Fibroblast of skin of left quadriceps (primary cell): ENCODE data around the gene NFIB.

Experiments used
- DNase-seq, 2 experiments: peaks; one replicate each; pipeline ENCODE4 v3.0.0-alpha.2; 2013; ENCODE audit warnings: low read depth in 2 of 2

The NFIB gene

DNA sequence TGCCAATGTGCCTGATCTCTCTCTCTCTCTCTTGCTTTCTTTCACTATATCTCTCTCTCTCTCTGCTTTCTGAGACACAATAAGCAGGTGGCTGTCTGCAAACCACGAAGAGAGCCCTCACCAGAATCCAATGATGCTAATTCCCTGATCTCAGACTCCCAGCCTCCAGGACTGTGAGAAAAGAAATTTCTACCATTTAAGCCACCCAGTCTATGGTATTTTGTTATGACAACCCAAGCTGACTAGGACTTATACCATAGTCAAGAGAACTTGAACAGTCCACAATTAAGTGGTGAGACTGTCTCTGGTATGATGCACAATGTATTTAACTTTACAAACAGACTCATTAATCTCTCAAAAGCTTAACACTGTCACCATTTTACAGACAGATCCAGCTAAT, 67.0 kb downstream of the NFIB start:
- no peak for DNase-seq

- peak; percentile 68 to 71 for DNase-seq
These were observed 67.9 kb downstream of the NFIB start for GRCh38 chr9:14245901-14246525.

GRCh38 chr9:14243514-14244042, 70.4 kb downstream of the NFIB start:
- DNase-seq, result no peak

- DNase-seq, result no peak
These were observed 71.7 kb downstream of the NFIB start for GRCh38 chr9:14242150-14242805.

DNA sequence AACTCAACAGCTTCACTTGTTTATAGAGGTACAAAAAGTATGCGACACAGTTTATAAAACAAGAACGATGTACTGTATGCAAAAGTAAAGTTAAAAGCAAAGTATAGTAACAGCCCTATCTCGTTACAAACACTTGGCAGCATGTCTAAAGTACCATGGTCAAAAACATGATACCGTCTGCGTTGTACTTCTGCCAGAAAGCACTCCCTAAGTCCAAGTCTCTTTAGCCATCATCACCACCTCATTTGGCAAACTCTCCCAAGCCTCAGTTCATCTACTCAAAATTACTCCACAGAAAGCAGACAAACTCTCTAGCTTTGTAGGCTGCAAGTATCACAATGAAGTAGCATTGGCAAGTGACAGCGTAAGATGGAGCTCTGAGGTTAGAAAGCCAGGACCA, 73.4 kb downstream of the NFIB start:
- no peak for DNase-seq

DNA sequence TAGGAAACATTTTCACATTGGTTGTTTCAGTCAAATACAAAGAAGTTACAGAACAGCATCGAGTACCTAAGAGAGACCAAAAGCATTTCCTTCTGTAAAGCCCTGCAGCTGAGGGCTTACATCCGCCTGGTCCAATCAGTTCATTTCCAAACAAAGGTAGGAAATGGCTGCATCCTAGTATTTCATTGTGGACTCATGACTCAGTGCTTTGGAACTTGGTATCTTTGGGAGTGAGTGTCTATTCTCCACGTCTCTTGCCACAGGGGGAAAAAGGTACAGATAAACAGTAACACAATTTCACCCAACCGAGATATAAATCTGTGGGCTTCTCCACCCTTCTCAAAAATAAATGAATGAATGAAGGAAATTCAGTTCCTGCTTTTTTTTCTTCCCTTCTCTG, 75.4 kb downstream of the NFIB start:
- DNase-seq, result no peak

- no peak for DNase-seq
These were observed 75.9 kb downstream of the NFIB start for GRCh38 chr9:14238079-14238478.

DNA sequence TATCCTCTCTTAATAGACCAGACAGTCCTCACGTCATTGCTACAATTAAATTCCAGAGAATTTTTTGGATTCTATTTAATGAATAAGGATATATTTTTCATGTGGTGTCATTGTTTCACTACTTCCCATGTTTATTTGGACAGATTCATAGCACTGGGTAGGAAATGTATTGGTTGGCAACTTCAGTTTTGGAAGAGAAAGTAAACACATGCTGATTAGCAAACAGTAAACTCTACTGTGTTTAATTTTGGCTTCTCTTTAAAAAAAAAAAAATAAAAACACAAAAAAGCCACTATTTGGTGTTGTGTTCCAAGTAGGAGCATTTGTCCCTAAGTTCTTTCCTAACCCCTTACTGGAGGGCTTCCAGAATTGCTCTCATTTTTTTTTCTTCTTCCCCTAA, 77.3 kb downstream of the NFIB start:
- DNase-seq, result no peak

- DNase-seq, result no peak
These were observed 81.8 kb downstream of the NFIB start for GRCh38 chr9:14232111-14232510.

DNA sequence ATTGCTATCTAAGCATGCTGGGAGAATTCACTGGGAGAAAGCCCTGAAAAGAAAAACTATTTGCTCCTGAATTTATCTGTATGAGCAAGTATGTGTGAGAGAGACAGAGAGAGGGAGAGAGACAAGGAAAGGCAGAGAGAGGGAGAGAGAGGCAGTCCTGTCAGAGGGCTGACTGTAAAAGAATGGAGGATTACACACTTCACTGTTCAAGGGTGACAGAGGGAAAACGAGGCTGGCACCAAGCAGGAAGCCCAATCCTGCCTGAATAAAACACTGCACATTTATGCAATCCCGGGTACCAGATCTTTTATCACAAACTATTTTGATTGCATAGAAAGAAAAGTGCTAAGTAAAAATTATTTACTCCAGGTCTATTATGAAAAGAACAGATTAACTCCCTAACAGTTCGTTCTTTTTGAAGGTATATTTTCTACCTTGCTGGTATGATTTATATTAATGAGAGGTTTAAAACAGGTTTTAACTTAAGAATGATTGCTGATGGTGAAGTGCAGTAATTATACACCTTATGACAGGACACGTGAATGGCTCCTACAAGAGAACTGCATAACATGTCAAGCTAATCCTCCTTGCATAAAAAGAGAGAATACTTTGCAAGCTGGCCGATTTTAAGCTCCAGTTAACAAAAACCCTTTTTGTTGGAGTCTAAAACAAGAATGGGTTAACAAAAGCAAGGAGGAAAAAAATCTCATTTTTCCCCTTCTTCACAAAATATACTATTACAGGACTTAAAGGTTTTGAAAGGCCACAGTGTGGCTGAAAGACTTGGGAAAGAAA, 82.5 kb downstream of the NFIB start:
- DNase-seq, result no peak

DNA sequence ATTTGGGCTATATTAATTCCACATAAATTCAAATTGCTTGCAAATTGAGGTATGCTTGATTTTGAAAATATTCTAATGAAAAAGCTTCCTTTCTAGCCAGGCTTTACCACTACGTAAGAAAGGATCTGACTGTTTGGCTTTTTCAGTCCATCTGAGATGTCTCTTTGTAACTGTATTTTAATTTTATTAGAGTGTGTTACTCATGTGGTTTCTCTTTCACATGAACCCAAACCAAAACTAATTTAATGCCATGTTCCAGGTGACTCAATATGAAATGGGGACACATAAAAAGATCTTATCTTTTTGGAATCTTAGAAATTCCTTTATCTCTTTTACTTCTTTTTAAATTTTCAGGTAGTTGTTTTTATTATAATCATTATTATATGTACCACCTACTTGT, 85.3 kb downstream of the NFIB start:
- DNase-seq, result no peak

- no peak for DNase-seq
These were observed 86.9 kb downstream of the NFIB start for GRCh38 chr9:14226855-14227532.

GRCh38 chr9:14223081-14223480, 90.9 kb downstream of the NFIB start:
- DNase-seq, result no peak

GRCh38 chr9:14222149-14222835, 91.6 kb downstream of the NFIB start:
- DNase-seq, result no peak

GRCh38 chr9:14221558-14221957, 92.4 kb downstream of the NFIB start:
- peak in 1 of 2 experiments; percentile 32 for DNase-seq

GRCh38 chr9:14221119-14221518, 92.8 kb downstream of the NFIB start:
- no peak for DNase-seq

GRCh38 chr9:14220256-14220655, 93.7 kb downstream of the NFIB start:
- no peak for DNase-seq

- DNase-seq, result no peak
These were observed 94.1 kb downstream of the NFIB start for GRCh38 chr9:14219850-14220249.

DNA sequence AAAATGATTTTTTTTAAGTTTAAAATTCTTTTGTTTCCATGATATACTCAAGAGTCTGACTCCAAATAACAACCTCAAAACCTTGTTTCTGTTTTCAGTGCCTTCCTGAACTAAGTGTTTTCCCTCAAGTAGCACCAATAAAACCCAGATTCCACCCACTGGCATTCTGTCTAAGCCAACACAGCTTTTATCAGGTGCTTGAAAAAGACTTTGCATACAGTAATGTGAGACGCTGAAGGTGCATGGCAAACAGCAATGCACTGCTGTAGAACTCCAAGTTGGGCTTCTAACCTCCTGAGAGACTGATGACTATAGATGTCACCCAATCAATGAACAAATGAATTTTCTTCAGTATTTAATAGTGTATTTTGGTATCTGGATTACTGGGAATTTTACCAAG, 95.7 kb downstream of the NFIB start:
- no peak for DNase-seq

DNA sequence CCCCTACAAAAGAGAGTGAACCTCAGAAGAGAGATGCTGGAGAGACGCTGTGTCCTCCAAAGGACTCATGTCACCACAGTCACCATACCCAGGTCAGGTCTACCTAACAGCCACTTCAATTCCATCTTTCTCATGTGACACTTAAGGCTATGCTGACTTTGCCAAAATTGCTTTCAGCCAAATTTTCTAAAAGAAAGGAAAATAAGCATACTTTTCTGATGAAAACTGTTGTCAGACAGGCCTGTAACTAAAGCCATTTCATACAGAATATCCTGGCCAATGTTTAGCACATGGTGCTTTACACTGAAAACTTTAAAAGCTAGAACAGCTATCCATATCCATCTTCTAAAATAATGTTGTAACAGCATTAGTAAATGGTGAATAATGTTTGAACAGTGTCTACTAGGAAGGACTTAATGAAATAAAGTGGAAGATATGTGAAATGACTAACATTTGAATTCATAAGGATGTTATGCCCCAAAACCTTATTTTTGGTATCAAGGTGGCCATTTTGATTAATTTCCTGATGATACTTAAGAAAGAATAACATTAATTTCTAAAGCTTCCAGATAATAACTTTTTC, 97.2 kb downstream of the NFIB start:
- DNase-seq, result no peak

DNA sequence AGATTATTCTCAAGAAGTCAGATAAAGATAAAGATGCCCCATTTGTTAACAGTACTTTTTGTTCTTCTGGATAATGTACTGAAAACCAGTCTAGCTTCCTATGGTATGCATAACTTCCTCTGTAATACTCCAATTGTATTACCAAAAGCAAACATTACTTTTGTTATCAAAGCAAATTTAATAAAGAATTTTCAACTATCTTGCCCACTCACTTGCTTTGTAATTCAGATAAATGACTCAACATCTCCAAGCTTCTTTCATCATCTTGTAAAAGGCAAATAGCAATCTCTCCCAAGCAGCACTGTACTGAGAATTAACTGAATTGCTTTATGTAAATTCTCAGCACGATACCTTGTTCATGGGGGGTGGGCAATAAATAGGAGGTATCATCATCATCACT, 98.3 kb downstream of the NFIB start:
- no peak for DNase-seq
